ENCODE data around the gene UFSP1. TPM values are rescaled to one million over a fixed set of nuclear protein-coding genes. Genes with fewer than 3 reads are reported as not detected.
A peak's percentile ranks its signal among the peaks of the same experiment; 100 is the strongest.

UFSP1 gene
- total and polyA plus RNA-seq, 2 of the 13 experiments (the other 11 are each of a cell fraction or from before 2014, with no cell fraction given): 0.65 to 3.3 TPM

DNA sequence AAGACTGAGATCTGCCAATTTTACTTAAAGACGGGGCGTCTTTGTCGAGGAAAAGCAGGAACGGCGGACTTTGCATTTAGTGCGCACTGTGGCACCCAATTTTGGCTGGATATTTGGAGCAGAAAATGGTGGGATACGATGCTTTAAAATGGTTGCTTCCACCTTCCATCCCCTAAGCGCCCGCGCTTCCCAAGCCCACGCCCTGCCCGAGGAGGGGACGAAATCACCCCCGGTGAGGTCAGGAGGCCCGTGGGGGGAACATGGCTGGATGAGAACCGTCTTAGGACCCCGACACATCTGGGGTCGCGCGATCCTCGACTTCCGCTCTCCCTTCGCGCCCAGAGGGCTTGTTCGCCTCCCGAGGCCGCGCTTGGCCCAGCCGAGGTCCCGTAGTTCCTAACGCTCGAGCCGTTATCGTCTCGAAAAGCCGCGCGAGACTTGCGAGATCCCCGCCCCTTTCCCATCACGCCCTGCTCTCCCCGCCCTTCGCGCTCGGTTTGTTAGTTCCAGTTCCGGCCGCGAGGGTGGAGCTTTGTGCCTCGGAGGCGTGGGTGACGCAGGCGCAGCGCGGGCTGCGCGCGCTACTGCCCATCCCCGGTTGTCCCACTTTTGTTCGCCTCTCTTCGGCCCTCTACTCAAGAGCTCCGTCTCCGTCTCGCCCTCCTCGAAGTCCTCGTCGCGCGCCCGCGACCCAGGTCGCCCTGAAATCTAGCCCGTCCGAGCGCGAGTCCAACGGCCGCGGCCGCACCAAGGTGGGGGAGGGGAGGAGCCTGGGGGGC, 14.7 kb downstream of the UFSP1 start, which contains the start of gene SRRT (continued):
- peak; percentile 93 for TF ChIP-seq CSRNP1 (CRISPR knock-in tag; IDR thresholded peaks at IDR 0.05)
- TF ChIP-seq ZNF569 (CRISPR knock-in tag; IDR thresholded peaks at IDR 0.05; ENCODE audit: borderline replicate concordance): no peak
- no peak for TF ChIP-seq RFX5 (IDR thresholded peaks at IDR 0.05; ENCODE audit: low read depth, low read length)
- no peak for TF ChIP-seq ZNF251 (CRISPR knock-in tag; IDR thresholded peaks at IDR 0.05)
- peak; percentile 63; the same call in 1 of the 2 replicates for TF ChIP-seq ZNF674 (CRISPR knock-in tag; IDR thresholded peaks at IDR 0.05; ENCODE audit: low read depth)
- TF ChIP-seq NR1H2 (CRISPR knock-in tag; IDR thresholded peaks at IDR 0.05; ENCODE audit: borderline replicate concordance, low read depth): peak; percentile 86; the same call in 1 of the 2 replicates
- TF ChIP-seq ZBTB3 (CRISPR knock-in tag; IDR thresholded peaks at IDR 0.05; ENCODE audit: borderline replicate concordance, low read depth): peak; percentile 93; the same call in 1 of the 2 replicates
- 0 out of 2 replicates have a peak, but pooled peaks have one; percentile 3 for TF ChIP-seq GLI4 (CRISPR knock-in tag; IDR thresholded peaks at IDR 0.05; ENCODE audit: borderline replicate concordance)
- peak; percentile 95 for TF ChIP-seq ZFY (CRISPR knock-in tag; IDR thresholded peaks at IDR 0.05)
- TF ChIP-seq ZNF891 (CRISPR knock-in tag; IDR thresholded peaks at IDR 0.05): peak; percentile 89
- no peak for TF ChIP-seq ZNF484 (CRISPR knock-in tag; IDR thresholded peaks at IDR 0.05; ENCODE audit: borderline replicate concordance, low read depth)
- TF ChIP-seq GMEB2 (CRISPR knock-in tag; IDR thresholded peaks at IDR 0.05; ENCODE audit: low read depth): no peak

Data from HepG2 (cell line).